Measurements from ENCODE around the gene TRMT61A. TPM values are rescaled to one million over a fixed set of nuclear protein-coding genes. Genes with fewer than 3 reads are reported as not detected.

TRMT61A gene
- polyA plus RNA-seq, 1 donor from 2014 or later = 8.2 TPM

- TF ChIP-seq TAF1 (IDR thresholded peaks at IDR 0.05; ENCODE audit: low read depth) = no peak
- TF ChIP-seq MXI1 (conservative IDR thresholded peaks at IDR 0.05; ENCODE audit: poor library complexity, severe bottlenecking) = peak; percentile 13
- TF ChIP-seq REST (IDR thresholded peaks at IDR 0.05; ENCODE audit: borderline replicate concordance) = no peak
- Histone ChIP-seq H3K4me2 (ENCODE audit: low read length) (no peak overlapping the region), H2AFZ (ENCODE audit: low read depth, low read length) (no peak overlapping the region), H3K9ac (ENCODE audit: low read length) (peak overlapping the region; percentile 27), H3K9me2 (ENCODE audit: insufficient read depth, low read length) (no peaks in the 10 kb centered on the region), H3K27me3 (ENCODE audit: insufficient read depth, low read depth, low read length) (no peaks in the 10 kb centered on the region), H3F3A (ENCODE audit: insufficient read depth, low read length, poor library complexity, severe bottlenecking) (no peaks in the 10 kb centered on the region), H3K79me2 (replicated peaks; ENCODE audit: insufficient read depth, low read length) (peaks cover 16% of the 10 kb centered on the region), H4K20me1 (ENCODE audit: insufficient read depth) (no peaks in the 10 kb centered on the region), H3K9me3 (ENCODE audit: low read length) (no peaks in the 10 kb centered on the region), H3K27ac (ENCODE audit: low read length) (no peak overlapping the region), H3K36me3 (ENCODE audit: insufficient read depth, low read length) (peaks cover 11% of the 10 kb centered on the region), H3K4me3 (ENCODE audit: low read length) (peak overlapping the region; percentile 10)
Observed at GRCh38 chr14:103576371-103577024, 47.5 kb downstream of the TRMT61A start.

- peaks cover 17% of the 10 kb centered on the region for H3K36me3 ChIP-seq (ENCODE audit: insufficient read depth, low read length)
- H3K9me2 ChIP-seq (ENCODE audit: insufficient read depth, low read length) = no peaks in the 10 kb centered on the region
- H2AFZ ChIP-seq (ENCODE audit: low read depth, low read length) = no peak overlapping the region
- H3K4me3 ChIP-seq (ENCODE audit: low read length) = no peak overlapping the region
- no peak overlapping the region for H3K9ac ChIP-seq (ENCODE audit: low read length)
- H3K9me3 ChIP-seq (ENCODE audit: low read length) = no peaks in the 10 kb centered on the region
- peaks cover 12% of the 10 kb centered on the region for H3K79me2 ChIP-seq (replicated peaks; ENCODE audit: insufficient read depth, low read length)
- no peak overlapping the region for H3K27ac ChIP-seq (ENCODE audit: low read length)
- H3K27me3 ChIP-seq (ENCODE audit: insufficient read depth, low read depth, low read length) = no peaks in the 10 kb centered on the region
- H3F3A ChIP-seq (ENCODE audit: insufficient read depth, low read length, poor library complexity, severe bottlenecking) = no peaks in the 10 kb centered on the region
- no peaks in the 10 kb centered on the region for H4K20me1 ChIP-seq (ENCODE audit: insufficient read depth)
- TF ChIP-seq SMC3 (conservative IDR thresholded peaks at IDR 0.05; ENCODE audit: poor library complexity) = no peak
- H3K4me2 ChIP-seq (ENCODE audit: low read length) = no peak overlapping the region
Observed at GRCh38 chr14:103578401-103579075, 49.5 kb downstream of the TRMT61A start.

GRCh38 chr14:103581206-103581605, 52.2 kb downstream of the TRMT61A start:
- Histone ChIP-seq H3K9me2 (ENCODE audit: insufficient read depth, low read length) (no peaks in the 10 kb centered on the region), H3K27ac (ENCODE audit: low read length) (no peak overlapping the region), H3K27me3 (ENCODE audit: insufficient read depth, low read depth, low read length) (no peaks in the 10 kb centered on the region), H3K9me3 (ENCODE audit: low read length) (no peaks in the 10 kb centered on the region), H3F3A (ENCODE audit: insufficient read depth, low read length, poor library complexity, severe bottlenecking) (no peaks in the 10 kb centered on the region), H3K4me2 (ENCODE audit: low read length) (no peak overlapping the region), H3K9ac (ENCODE audit: low read length) (no peak overlapping the region), H3K4me3 (ENCODE audit: low read length) (no peak overlapping the region), H2AFZ (ENCODE audit: low read depth, low read length) (no peak overlapping the region), H3K79me2 (replicated peaks; ENCODE audit: insufficient read depth, low read length) (peaks cover 3% of the 10 kb centered on the region), H4K20me1 (ENCODE audit: insufficient read depth) (no peaks in the 10 kb centered on the region), H3K36me3 (ENCODE audit: insufficient read depth, low read length) (peaks cover 11% of the 10 kb centered on the region)
- no peak for TF ChIP-seq POLR2AphosphoS5 (IDR thresholded peaks at IDR 0.05)

Measured in neural cell (in vitro differentiated cells).